Left lung (tissue), 10 donors: Measurements from ENCODE around the gene GTF3C5. TPM values are rescaled to one million over a fixed set of nuclear protein-coding genes. Genes with fewer than 3 reads are reported as not detected.

Experiments
- ATAC-seq: fragments of 200-7000 bp; cut with Tn5 transposase; one replicate; pipeline ENCODE4 v1.9.1; 2020; ENCODE audit warnings: moderate library complexity
- DNase-seq, 4 donors: peaks; one replicate each; pipeline ENCODE4 v3.0.0-alpha.2; 2013 to 2020
- H3K27ac ChIP-seq, 2 donors: fragments of 200-600 bp; sonication (generic) in 1 of 2; one replicate each; pipeline versions ENCODE4 v1.5.0 to v1.8.0; 2020 to 2021
- H3K27me3 ChIP-seq, 2 donors: fragments of 200-600 bp; sonication (generic) in 1 of 2; one replicate each; pipeline versions ENCODE4 v1.5.0 to v1.8.0; 2020 to 2021
- H3K36me3 ChIP-seq, 2 donors: fragments of 200-600 bp; sonication (generic) in 1 of 2; one replicate each; pipeline versions ENCODE4 v1.5.0 to v1.8.0; 2020 to 2021
- H3K4me1 ChIP-seq, 2 donors: fragments of 200-600 bp; one replicate each; pipeline ENCODE4 v1.8.0; 2021
- H3K4me3 ChIP-seq, 2 donors: fragments of 200-600 bp; sonication (generic) in 1 of 2; one replicate each; pipeline versions ENCODE4 v1.5.0 to v1.8.0; 2020 to 2021; ENCODE audit warnings: mild to moderate bottlenecking in 1 of 2
- H3K9me3 ChIP-seq, 2 donors: fragments of 200-600 bp; sonication (generic) in 1 of 2; one replicate each; pipeline versions ENCODE4 v1.5.0 to v1.8.0; 2020 to 2021
- CTCF ChIP-seq, 2 donors: fragments of 200-600 bp; sonication (generic) in 1 of 2; IDR thresholded peaks; one replicate each; pipeline versions ENCODE4 v1.5.0 to v1.8.0; 2021; ENCODE audit warnings: antibody characterized with exemption in 2 of 2
- intact Hi-C, 2 donors: fragments of 100-400 bp; cut with DNase I; formaldehyde crosslinking; loops; one replicate each; pipeline versions ENCODE4 v1.11.2 to v1.14.2; 2022
- polyA plus RNA-seq, 6 donors: library from polyadenylated mRNA; unstranded; fragments of 120-200 nt; gene quantifications; one replicate each; pipeline ENCODE4 v1.2.1, GENCODE V29; 2013; ENCODE audit not compliant: insufficient read length in 6 of 6
- total RNA-seq, 2 donors: library from RNA; stranded (reverse); fragmentation: NEBNext Ultra II Directional; extraction: Animal tissue kit (Norgen Biotek cat#: 25700); gene quantifications; one replicate each; pipeline ENCODE4 v1.2.1, GENCODE V29; 2021
- donor health status: DM: no; HTN: yes; CAD: no.
- donor health status: DM: no; HTN: no; CAD: no.

Gene GTF3C5
- total and polyA plus RNA-seq, 8 donors: 37.3 to 69.5 (median 66.1) TPM

- H3K4me1 ChIP-seq: no peaks in the 10 kb centered on the region
- H3K9me3 ChIP-seq: no peaks in the 10 kb centered on the region
- ATAC-seq (no peak), DNase-seq (no peak)
- H3K27ac ChIP-seq: no peak overlapping the region
- H3K36me3 ChIP-seq: no peaks in the 10 kb centered on the region
- H3K4me3 ChIP-seq: no peak overlapping the region
- TF ChIP-seq CTCF (IDR thresholded peaks at IDR 0.05): no peak
- intact Hi-C loops: no loop called here
- peaks cover 5 to 74% of the 10 kb centered on the region in 2 donors for H3K27me3 ChIP-seq
Measured at GRCh38 chr9:132984202-132985070, 46.4 kb upstream of the GTF3C5 start.

- intact Hi-C loops: no loop called here
- no peak overlapping the region for H3K4me3 ChIP-seq
- H3K36me3 ChIP-seq: no peaks in the 10 kb centered on the region
- H3K27ac ChIP-seq: no peak overlapping the region
- DNase-seq: no peak
- no peak for ATAC-seq
- peaks cover 0 to 73% of the 10 kb centered on the region in 2 donors for H3K27me3 ChIP-seq
- H3K9me3 ChIP-seq: no peaks in the 10 kb centered on the region
- TF ChIP-seq CTCF (IDR thresholded peaks at IDR 0.05): no peak
- no peaks in the 10 kb centered on the region for H3K4me1 ChIP-seq
Measured at GRCh38 chr9:132985071-132985350, 45.8 kb upstream of the GTF3C5 start.

- TF ChIP-seq CTCF (IDR thresholded peaks at IDR 0.05): no peak
- Histone ChIP-seq H3K4me3 (no peak overlapping the region), H3K36me3 (no peaks in the 10 kb centered on the region), H3K27me3 (peaks cover 0 to 69% of the 10 kb centered on the region in 2 donors), H3K9me3 (no peaks in the 10 kb centered on the region), H3K27ac (no peak overlapping the region), H3K4me1 (no peaks in the 10 kb centered on the region)
- DNase-seq: no peak
- intact Hi-C loops: no loop called here
- no peak for ATAC-seq
Measured at GRCh38 chr9:132985489-132985888, 45.3 kb upstream of the GTF3C5 start.

GRCh38 chr9:132986114-132986513 lies 44.7 kb upstream of the GTF3C5 start:
- intact Hi-C loops: no loop called here
- no peak for TF ChIP-seq CTCF (IDR thresholded peaks at IDR 0.05)
- DNase-seq (no peak), ATAC-seq (no peak)
- Histone ChIP-seq H3K4me1 (no peaks in the 10 kb centered on the region), H3K36me3 (no peaks in the 10 kb centered on the region), H3K4me3 (no peak overlapping the region), H3K9me3 (no peaks in the 10 kb centered on the region), H3K27me3 (peaks cover 0 to 69% of the 10 kb centered on the region in 2 donors), H3K27ac (no peak overlapping the region)

GRCh38 chr9:132986640-132987620 lies 43.9 kb upstream of the GTF3C5 start:
- peaks cover 0 to 69% of the 10 kb centered on the region in 2 donors for H3K27me3 ChIP-seq
- TF ChIP-seq CTCF (IDR thresholded peaks at IDR 0.05): no peak
- H3K36me3 ChIP-seq: no peaks in the 10 kb centered on the region
- no peaks in the 10 kb centered on the region for H3K4me1 ChIP-seq
- ATAC-seq (no peak), DNase-seq (no peak)
- intact Hi-C loops: no loop called here
- no peak overlapping the region for H3K27ac ChIP-seq
- no peak overlapping the region for H3K4me3 ChIP-seq
- no peaks in the 10 kb centered on the region for H3K9me3 ChIP-seq
